Prostate gland (tissue), 2 donors: Measurements from ENCODE around the gene ARL6IP5.

ENCODE experiments used
- CTCF ChIP-seq, 4 experiments: fragments of 200-600 bp in 2 of 4; fragments of 450-650 bp in 2 of 4; sonication (generic) in 2 of 4; IDR thresholded peaks; 1 replicate in 3 of 4; 2 replicates in 1 of 4; pipeline ENCODE4 v1.5.1; 2016 to 2019; ENCODE audit warnings: antibody characterized with exemption in 4 of 4, mild to moderate bottlenecking in 2 of 4, moderate library complexity in 2 of 4
- POLR2A ChIP-seq: fragments of 450-650 bp; IDR thresholded peaks from one replicate; pipeline ENCODE4 v1.6.1; 2016; ENCODE audit warnings: antibody characterized with exemption, mild to moderate bottlenecking

GRCh38 chr3:69144631-69145245 is 60.0 kb downstream of the ARL6IP5 start:
- TF ChIP-seq CTCF (IDR thresholded peaks at IDR 0.05) (no peak), POLR2A (no peak)
